Thyroid gland (tissue), 4 donors: Measurements from ENCODE around the gene OPN1MW2.
"Not testable (repeated sequence)": the region's sequence is repeated elsewhere in the genome, so short reads cannot be mapped to it uniquely, and the experiment has no call there.

Source experiments
- POLR2A ChIP-seq, 2 donors: fragments of 450-650 bp; IDR thresholded peaks; one replicate each; pipeline ENCODE4 v1.6.1; 2017; ENCODE audit warnings: antibody characterized with exemption in 2 of 2, mild to moderate bottlenecking in 2 of 2, moderate library complexity in 1 of 2
- TF ChIP-seq, protein P1 (sequence below), 6 experiments: fragments of 200-600 bp in 3 of 6; fragments of 450-650 bp in 3 of 6; sonication (generic) in 3 of 6; IDR thresholded peaks; one replicate each; pipeline ENCODE4 v1.5.1; 2016 to 2019; ENCODE audit warnings: antibody characterized with exemption in 6 of 6, mild to moderate bottlenecking in 2 of 6, inconsistent platforms in 1 of 6, moderate library complexity in 1 of 6

DNA sequence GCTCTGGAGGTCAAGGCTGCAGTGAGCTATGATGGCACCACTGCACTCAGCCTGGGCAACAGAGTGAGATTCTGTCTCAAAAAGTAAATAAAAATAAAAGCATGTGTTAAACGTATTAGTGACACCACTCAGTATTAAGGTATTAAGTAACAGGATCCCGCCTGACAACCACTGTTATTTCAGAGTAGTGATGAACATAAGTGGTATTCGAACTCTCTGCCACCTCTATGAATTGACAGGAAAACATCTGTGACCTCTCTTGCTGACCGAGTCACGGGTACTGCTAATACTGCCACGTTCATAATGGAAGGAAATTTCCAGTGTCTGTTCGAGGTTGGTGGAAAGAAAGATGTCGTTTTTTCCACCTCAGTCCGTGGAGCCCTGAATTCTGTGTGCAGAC lies 7.2 kb downstream of the OPN1MW2 start:
- TF ChIP-seq, protein P1, sequence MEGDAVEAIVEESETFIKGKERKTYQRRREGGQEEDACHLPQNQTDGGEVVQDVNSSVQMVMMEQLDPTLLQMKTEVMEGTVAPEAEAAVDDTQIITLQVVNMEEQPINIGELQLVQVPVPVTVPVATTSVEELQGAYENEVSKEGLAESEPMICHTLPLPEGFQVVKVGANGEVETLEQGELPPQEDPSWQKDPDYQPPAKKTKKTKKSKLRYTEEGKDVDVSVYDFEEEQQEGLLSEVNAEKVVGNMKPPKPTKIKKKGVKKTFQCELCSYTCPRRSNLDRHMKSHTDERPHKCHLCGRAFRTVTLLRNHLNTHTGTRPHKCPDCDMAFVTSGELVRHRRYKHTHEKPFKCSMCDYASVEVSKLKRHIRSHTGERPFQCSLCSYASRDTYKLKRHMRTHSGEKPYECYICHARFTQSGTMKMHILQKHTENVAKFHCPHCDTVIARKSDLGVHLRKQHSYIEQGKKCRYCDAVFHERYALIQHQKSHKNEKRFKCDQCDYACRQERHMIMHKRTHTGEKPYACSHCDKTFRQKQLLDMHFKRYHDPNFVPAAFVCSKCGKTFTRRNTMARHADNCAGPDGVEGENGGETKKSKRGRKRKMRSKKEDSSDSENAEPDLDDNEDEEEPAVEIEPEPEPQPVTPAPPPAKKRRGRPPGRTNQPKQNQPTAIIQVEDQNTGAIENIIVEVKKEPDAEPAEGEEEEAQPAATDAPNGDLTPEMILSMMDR (IDR thresholded peaks at IDR 0.05): not testable (repeated sequence)
- not testable (repeated sequence) for TF ChIP-seq POLR2A (IDR thresholded peaks at IDR 0.05)
